Brain microvascular endothelial cell (primary cell): ENCODE measurements around the gene NELL2.

Experiments
- DNase-seq: peaks from one replicate; pipeline ENCODE4 v3.0.0-alpha.2; 2020
- H3K27ac ChIP-seq: fragments of 250-450 bp; sonication (Bioruptor Pico); 2 replicates; pipeline ENCODE4 v1.5.1; 2020; ENCODE audit warnings: mild to moderate bottlenecking, moderate library complexity
- H3K27me3 ChIP-seq: fragments of 250-450 bp; sonication (Bioruptor Pico); replicated peaks from 2 replicates; pipeline ENCODE4 v1.5.1; 2020; ENCODE audit warnings: mild to moderate bottlenecking
- H3K36me3 ChIP-seq: fragments of 250-450 bp; sonication (Bioruptor Pico); replicated peaks from 2 replicates; pipeline ENCODE4 v1.5.1; 2020; ENCODE audit warnings: mild to moderate bottlenecking
- H3K4me3 ChIP-seq: 2 replicates; pipeline ENCODE4 v1.5.1; 2011; ENCODE audit warnings: low read depth, mild to moderate bottlenecking, control low read depth, low read length, moderate library complexity
- CTCF ChIP-seq: IDR thresholded peaks from 2 replicates; pipeline ENCODE4 v1.5.1; 2011; ENCODE audit warnings: low read depth, mild to moderate bottlenecking, moderate library complexity, low read length, control low read depth, inconsistent platforms; ENCODE audit errors: missing control alignments
- in situ Hi-C: cut with HindIII; loops from 2 replicates; pipeline ENCODE4 v1.10.0; 2017; ENCODE audit warnings: low sequenced_read_pairs, low pct_ligation_motif_present

NELL2 gene

GRCh38 chr12:44874981-44875416, 1.1 kb downstream of the NELL2 start:
- no peak for DNase-seq
- no peak overlapping the region for H3K4me3 ChIP-seq
- TF ChIP-seq CTCF = no peak
- no peaks in the 10 kb centered on the region for H3K36me3 ChIP-seq
- peaks cover 16% of the 10 kb centered on the region for H3K27me3 ChIP-seq
- H3K27ac ChIP-seq = no peak overlapping the region
- in situ Hi-C loops = no loop called here

GRCh38 chr12:44873898-44874297, 2.2 kb downstream of the NELL2 start:
- no peak for DNase-seq
- Histone ChIP-seq H3K4me3 (no peak overlapping the region), H3K27me3 (peaks cover 16% of the 10 kb centered on the region), H3K27ac (no peak overlapping the region), H3K36me3 (no peaks in the 10 kb centered on the region)
- in situ Hi-C loops = no loop called here
- no peak for TF ChIP-seq CTCF

- no peak for TF ChIP-seq CTCF
- Histone ChIP-seq H3K27me3 (peaks cover 4% of the 10 kb centered on the region), H3K27ac (no peak overlapping the region), H3K4me3 (no peak overlapping the region), H3K36me3 (no peaks in the 10 kb centered on the region)
- in situ Hi-C loops = no loop called here
- no peak for DNase-seq
Observed at GRCh38 chr12:44869503-44869902, 6.6 kb downstream of the NELL2 start.

GRCh38 chr12:44863867-44864266, 12.2 kb downstream of the NELL2 start:
- no peaks in the 10 kb centered on the region for H3K36me3 ChIP-seq
- TF ChIP-seq CTCF = no peak
- DNase-seq = no peak
- H3K27me3 ChIP-seq = no peaks in the 10 kb centered on the region
- no peak overlapping the region for H3K4me3 ChIP-seq
- in situ Hi-C loops = no loop called here
- H3K27ac ChIP-seq = no peak overlapping the region

GRCh38 chr12:44859998-44860689, 16.0 kb downstream of the NELL2 start:
- no peak for TF ChIP-seq CTCF
- no peak for DNase-seq
- no peak overlapping the region for H3K4me3 ChIP-seq
- no peak overlapping the region for H3K27ac ChIP-seq
- H3K36me3 ChIP-seq = no peaks in the 10 kb centered on the region
- in situ Hi-C loops = no loop called here
- H3K27me3 ChIP-seq = no peaks in the 10 kb centered on the region

- Histone ChIP-seq H3K27ac (no peak overlapping the region), H3K27me3 (no peaks in the 10 kb centered on the region), H3K36me3 (no peaks in the 10 kb centered on the region), H3K4me3 (no peak overlapping the region)
- TF ChIP-seq CTCF = no peak
- in situ Hi-C loops = no loop called here
- no peak for DNase-seq
Observed at GRCh38 chr12:44858226-44858855, 17.8 kb downstream of the NELL2 start.
